ENCODE results near the gene SHB. TPM values are rescaled to one million over a fixed set of nuclear protein-coding genes. Genes with fewer than 3 reads are reported as not detected.

Gene SHB
- total RNA-seq, 1 donor from 2014 or later, result 16.7 TPM

GRCh38 chr9:37978983-37979382 lies 90.0 kb downstream of the SHB start:
- H3K4me3 Mint-ChIP-seq (ENCODE audit: unreplicated experiment), result no peak overlapping the region
- no peaks in the 10 kb centered on the region for H3K36me3 Mint-ChIP-seq (ENCODE audit: unreplicated experiment)
- H3K27ac Mint-ChIP-seq (ENCODE audit: unreplicated experiment), result no peak overlapping the region
- H3K27me3 Mint-ChIP-seq (ENCODE audit: unreplicated experiment), result no peaks in the 10 kb centered on the region
- peaks cover 16% of the 10 kb centered on the region for H3K4me1 Mint-ChIP-seq (ENCODE audit: unreplicated experiment)
- no peak for DNase-seq (ENCODE audit: extremely low spot score, unreplicated experiment)
- no peak for TF ChIP-seq CTCF (IDR thresholded peaks at IDR 0.05)
- no peaks in the 10 kb centered on the region for H3K9me3 Mint-ChIP-seq (ENCODE audit: unreplicated experiment)

GRCh38 chr9:37978481-37978864 lies 90.6 kb downstream of the SHB start:
- H3K4me3 Mint-ChIP-seq (ENCODE audit: unreplicated experiment), result no peak overlapping the region
- no peak for TF ChIP-seq CTCF (IDR thresholded peaks at IDR 0.05)
- no peaks in the 10 kb centered on the region for H3K36me3 Mint-ChIP-seq (ENCODE audit: unreplicated experiment)
- no peaks in the 10 kb centered on the region for H3K9me3 Mint-ChIP-seq (ENCODE audit: unreplicated experiment)
- H3K27ac Mint-ChIP-seq (ENCODE audit: unreplicated experiment), result no peak overlapping the region
- no peak for DNase-seq (ENCODE audit: extremely low spot score, unreplicated experiment)
- no peaks in the 10 kb centered on the region for H3K27me3 Mint-ChIP-seq (ENCODE audit: unreplicated experiment)
- H3K4me1 Mint-ChIP-seq (ENCODE audit: unreplicated experiment), result peaks cover 16% of the 10 kb centered on the region

- Mint-ChIP-seq H3K9me3 (ENCODE audit: unreplicated experiment) (no peaks in the 10 kb centered on the region), H3K27me3 (ENCODE audit: unreplicated experiment) (no peaks in the 10 kb centered on the region), H3K36me3 (ENCODE audit: unreplicated experiment) (no peaks in the 10 kb centered on the region), H3K4me3 (ENCODE audit: unreplicated experiment) (no peak overlapping the region), H3K27ac (ENCODE audit: unreplicated experiment) (no peak overlapping the region), H3K4me1 (ENCODE audit: unreplicated experiment) (peaks cover 16% of the 10 kb centered on the region)
- DNase-seq (ENCODE audit: extremely low spot score, unreplicated experiment), result no peak
- TF ChIP-seq CTCF (IDR thresholded peaks at IDR 0.05), result no peak
Observed at GRCh38 chr9:37977851-37978480, 91.1 kb downstream of the SHB start.

- H3K4me3 Mint-ChIP-seq (ENCODE audit: unreplicated experiment), result no peak overlapping the region
- no peak for DNase-seq (ENCODE audit: extremely low spot score, unreplicated experiment)
- H3K9me3 Mint-ChIP-seq (ENCODE audit: unreplicated experiment), result no peaks in the 10 kb centered on the region
- H3K36me3 Mint-ChIP-seq (ENCODE audit: unreplicated experiment), result peaks cover 2% of the 10 kb centered on the region
- H3K27me3 Mint-ChIP-seq (ENCODE audit: unreplicated experiment), result no peaks in the 10 kb centered on the region
- no peak for TF ChIP-seq CTCF (IDR thresholded peaks at IDR 0.05)
- peak overlapping the region; percentile 1 for H3K27ac Mint-ChIP-seq (ENCODE audit: unreplicated experiment)
- H3K4me1 Mint-ChIP-seq (ENCODE audit: unreplicated experiment), result peaks cover 16% of the 10 kb centered on the region
Observed at GRCh38 chr9:37976714-37977477, 92.1 kb downstream of the SHB start.

- no peaks in the 10 kb centered on the region for H3K27me3 Mint-ChIP-seq (ENCODE audit: unreplicated experiment)
- no peak for TF ChIP-seq CTCF (IDR thresholded peaks at IDR 0.05)
- peaks cover 2% of the 10 kb centered on the region for H3K36me3 Mint-ChIP-seq (ENCODE audit: unreplicated experiment)
- no peak overlapping the region for H3K27ac Mint-ChIP-seq (ENCODE audit: unreplicated experiment)
- H3K9me3 Mint-ChIP-seq (ENCODE audit: unreplicated experiment), result no peaks in the 10 kb centered on the region
- no peak for DNase-seq (ENCODE audit: extremely low spot score, unreplicated experiment)
- no peak overlapping the region for H3K4me3 Mint-ChIP-seq (ENCODE audit: unreplicated experiment)
- peaks cover 16% of the 10 kb centered on the region for H3K4me1 Mint-ChIP-seq (ENCODE audit: unreplicated experiment)
Observed at GRCh38 chr9:37975639-37976038, 93.4 kb downstream of the SHB start.

Measured in osteocyte (in vitro differentiated cells).